Midbrain (tissue), 1 donor: Measurements from ENCODE around the gene RBP5.
A peak's percentile ranks its signal among the peaks of the same experiment; 100 is the strongest.
"Not testable (repeated sequence)": the region's sequence is repeated elsewhere in the genome, so short reads cannot be mapped to it uniquely, and the experiment has no call there.

Experiments used
- DNase-seq: peaks from one replicate; lab custom pipeline; 2025; lab: John Stamatoyannopoulos, UW

The RBP5 gene

DNA sequence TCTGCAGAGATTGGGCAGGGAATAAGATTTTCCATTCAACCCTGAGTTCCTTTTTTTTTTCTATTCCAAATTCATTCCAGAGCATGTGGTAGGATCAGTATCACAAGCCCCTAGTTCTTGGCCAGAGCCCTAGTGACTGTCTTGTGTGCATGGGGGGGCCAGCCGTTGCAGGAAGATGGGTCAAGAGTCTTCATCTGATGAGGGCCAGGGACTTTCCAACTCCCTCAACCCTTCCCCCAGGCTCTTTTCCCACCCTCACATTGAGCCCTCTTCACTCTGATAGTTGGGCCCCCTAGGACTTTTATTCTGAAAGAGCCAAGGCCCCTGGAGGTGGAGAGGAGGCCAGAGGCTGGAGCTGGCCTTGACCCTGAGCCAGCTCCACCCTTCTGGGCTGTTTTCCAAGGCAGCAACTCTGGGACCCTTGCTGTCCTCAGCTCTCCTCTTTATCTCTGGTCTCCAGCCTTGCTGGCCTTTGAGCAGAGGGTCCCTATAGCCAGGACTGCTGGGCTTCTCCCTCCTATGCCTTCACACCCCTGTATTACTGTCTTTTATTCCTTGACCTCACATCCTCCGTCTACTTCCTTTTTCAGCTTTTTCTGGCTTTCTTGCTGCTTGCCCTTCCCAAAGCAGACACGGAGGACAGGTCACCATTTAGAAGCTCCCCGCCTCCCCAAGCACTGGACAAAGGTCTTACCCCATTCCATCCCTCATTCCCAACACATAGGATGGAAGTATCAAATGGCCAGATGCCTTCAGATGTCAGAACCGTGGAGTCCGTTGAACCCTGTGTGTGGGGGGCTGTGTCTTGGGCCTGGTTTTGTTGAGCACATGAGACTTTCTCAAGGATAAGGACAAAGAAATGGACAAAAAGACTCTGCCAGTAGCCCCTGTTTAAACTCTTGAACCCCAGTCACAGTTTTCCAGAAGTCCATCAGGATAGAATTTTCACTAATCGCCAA is 5.6 kb downstream of the RBP5 start:
- no peak for DNase-seq

- DNase-seq = no peak
These were observed 7.4 kb downstream of the RBP5 start for GRCh38 chr12:7121324-7121723.

DNA sequence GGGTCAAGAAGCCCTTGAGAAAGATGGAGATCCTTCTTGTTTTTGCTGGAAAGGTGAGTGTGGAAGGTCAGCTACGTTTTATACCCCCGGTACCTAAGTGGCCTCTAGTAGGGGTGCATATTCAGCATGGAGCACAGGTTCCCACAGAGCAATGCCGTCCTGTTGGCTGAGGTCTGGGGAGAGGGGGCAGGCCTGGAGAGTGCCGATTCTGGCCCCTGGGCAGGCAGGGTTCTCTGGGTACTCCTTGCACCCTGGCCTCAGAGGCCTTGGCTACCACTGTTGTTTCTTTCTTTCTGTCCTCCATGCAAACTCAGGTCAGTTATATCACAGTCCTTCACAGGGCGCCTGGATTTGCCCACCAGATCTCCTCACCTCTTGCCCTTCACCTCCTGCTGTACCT is 8.5 kb downstream of the RBP5 start:
- no peak for DNase-seq

GRCh38 chr12:7118881-7119280 is 9.8 kb downstream of the RBP5 start:
- DNase-seq = no peak

DNA sequence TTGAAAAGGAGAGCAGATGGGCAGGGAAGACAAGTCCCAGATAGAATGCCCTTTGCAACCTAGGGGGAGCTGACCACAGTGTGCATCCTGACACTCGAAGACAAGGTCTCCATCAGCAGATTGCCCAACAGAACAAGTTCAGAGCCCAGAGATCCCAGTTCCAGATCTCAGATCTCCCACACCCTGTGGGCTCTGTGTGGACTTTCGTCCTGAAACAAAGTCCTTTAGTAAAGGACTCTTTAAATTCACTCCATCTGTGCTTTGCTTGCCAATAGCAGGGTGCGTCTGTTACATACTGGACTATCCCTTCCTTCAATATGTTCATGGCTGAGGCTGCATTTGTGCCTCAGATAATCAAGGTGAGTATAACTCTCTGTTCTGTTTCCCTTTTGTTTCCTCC is 11.0 kb downstream of the RBP5 start:
- no peak for DNase-seq

DNA sequence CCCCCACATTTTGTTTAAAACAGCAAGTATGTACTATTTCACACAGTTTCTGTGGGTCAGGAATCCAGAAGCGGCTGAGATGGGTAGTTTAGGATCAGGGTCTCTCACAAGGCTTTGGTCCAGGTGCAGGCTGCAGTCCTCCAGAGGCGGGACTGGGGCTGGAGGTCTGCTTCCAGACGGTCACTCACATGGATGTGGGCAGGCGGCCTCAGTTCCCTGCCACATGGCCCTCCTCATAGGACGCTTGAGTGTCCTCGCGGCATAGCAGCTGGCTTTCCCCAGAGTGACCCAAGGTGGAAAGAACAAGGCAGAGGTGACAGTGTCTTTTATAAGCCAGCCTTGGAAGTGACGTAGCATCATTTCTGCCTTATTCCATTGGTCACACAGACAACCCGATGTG is 11.8 kb downstream of the RBP5 start:
- DNase-seq = no peak

GRCh38 chr12:7116196-7116595 is 12.5 kb downstream of the RBP5 start:
- no peak for DNase-seq

GRCh38 chr12:7114851-7115250 is 13.8 kb downstream of the RBP5 start:
- no peak for DNase-seq

DNA sequence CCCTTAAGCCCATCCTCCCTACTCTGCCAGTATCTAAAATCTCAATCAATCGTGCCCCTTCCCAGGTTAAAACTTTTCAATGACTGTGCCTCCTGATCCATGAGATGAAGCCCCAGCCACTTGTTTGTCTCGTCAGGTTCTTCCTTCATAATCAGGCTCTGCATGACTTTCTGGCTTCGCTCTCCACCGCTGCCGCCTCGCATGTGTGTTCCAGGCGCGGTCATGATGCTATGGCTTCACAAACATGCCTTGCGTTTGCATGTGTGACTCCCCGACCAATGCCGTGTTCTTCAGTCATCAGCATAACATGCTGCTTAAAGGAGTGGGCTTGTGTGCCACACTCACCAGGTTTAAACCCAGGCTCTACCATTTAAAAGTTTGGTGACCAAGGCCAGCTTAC is 14.7 kb downstream of the RBP5 start:
- no peak for DNase-seq

- DNase-seq = peak; percentile 10
These were observed 15.3 kb downstream of the RBP5 start for GRCh38 chr12:7113389-7113871.

DNA sequence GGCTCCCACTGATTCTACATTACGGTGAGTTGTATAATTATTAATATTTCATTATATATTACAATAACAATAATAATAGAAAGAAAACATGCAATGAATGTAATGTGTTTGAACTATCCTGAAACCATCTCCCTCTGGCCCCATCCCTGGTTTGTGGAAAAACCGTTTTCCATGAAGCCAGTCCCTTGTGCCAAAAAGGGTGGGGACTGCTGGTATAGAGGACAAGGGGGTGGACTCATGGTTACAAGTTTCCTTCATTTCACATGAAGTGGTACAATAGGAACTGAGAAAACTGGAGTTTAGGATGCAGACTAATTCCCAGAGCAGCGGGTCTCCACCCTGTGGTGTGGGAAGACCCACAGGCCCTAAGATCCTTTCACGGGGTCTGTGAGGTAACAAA is 16.6 kb downstream of the RBP5 start:
- DNase-seq = no peak

DNA sequence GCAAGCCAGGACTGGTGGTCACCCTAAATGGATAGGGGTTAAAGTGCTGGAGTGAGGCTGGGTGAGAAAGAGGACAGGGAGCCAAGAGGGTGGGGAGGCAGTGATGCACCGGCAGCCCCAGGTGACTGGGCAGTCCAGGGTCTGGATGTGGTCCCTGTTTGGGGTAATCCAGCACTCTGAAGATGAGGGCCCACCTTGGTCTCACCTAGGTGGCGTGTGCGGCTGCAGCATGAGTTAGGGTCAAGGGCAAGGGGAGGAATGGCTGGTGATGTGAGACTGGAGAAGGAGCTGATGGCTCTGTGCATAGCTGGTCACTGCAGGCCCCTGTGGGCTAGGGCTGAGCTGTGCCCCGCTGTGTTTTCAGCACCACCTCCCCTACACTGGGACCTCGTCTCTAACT is 18.0 kb downstream of the RBP5 start:
- no peak for DNase-seq

- DNase-seq = no peak
These were observed 19.1 kb downstream of the RBP5 start for GRCh38 chr12:7109572-7109920.

DNA sequence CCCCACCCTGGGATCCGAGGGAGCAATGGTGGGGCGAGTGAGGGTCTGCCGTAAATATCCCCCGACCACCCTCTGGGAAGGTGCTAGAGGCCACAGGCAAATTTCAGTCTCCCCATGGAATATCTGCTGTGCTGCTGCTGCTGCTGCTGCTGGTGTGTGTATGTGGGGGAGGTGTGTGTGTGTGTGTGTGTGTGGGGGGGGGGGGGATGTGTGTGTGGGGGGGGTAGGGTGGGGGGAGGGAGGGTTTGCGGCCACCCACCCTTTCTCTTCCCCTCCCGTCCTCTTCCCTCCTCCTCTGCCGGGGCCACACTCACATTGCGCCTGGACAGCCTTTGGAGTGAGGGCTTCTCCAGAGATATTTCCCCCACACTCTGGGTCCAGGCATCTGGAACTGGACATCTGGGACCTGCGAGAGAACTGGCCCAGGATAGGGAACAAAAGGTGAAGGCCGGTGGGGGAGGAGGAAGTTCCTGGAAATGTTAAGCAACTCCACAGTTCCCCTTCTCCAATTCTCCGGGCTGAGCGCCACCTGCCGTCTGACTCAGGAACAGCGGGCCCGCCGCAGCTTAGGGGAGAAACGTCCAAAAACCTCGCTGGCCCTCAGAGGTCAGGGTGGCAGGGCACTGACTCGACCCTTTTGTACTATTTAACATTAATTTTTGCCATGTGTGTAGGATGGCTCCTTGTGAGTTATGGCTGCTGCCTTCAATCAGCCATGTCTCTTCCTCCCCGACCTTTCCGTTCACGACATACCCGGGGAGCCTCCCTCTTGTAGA is 19.7 kb downstream of the RBP5 start, which contains the start of gene C1RL:
Gene C1RL (minus strand): TSS at position 419 of the 776 bp plus-strand sequence. CDS start 34 bp downstream, at position 385.
- DNase-seq = peak; percentile 61

- peak; percentile 5 for DNase-seq
These were observed 20.5 kb downstream of the RBP5 start for GRCh38 chr12:7108003-7108795.

DNA sequence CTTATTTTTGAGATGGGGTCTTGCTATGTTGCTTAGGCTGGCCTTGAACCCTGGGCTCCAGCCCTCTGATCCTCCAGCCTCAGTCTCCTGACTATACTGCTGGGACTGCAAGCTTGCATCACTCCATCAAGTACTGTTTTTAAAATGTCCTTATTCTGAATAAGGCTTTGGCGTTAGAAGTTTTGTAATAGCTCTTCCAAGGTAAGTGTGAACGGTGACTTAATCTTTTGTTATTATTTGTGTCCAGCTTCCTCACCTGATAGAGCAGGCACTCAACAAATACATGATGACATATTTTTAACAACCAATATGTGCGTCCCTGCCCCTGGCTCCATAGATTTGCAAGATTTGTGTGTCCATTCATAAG is 21.1 kb downstream of the RBP5 start:
- DNase-seq = no peak

- DNase-seq = not testable (repeated sequence)
These were observed 21.5 kb downstream of the RBP5 start for GRCh38 chr12:7107181-7107580.

GRCh38 chr12:7106082-7106481 is 22.6 kb downstream of the RBP5 start:
- no peak for DNase-seq

DNA sequence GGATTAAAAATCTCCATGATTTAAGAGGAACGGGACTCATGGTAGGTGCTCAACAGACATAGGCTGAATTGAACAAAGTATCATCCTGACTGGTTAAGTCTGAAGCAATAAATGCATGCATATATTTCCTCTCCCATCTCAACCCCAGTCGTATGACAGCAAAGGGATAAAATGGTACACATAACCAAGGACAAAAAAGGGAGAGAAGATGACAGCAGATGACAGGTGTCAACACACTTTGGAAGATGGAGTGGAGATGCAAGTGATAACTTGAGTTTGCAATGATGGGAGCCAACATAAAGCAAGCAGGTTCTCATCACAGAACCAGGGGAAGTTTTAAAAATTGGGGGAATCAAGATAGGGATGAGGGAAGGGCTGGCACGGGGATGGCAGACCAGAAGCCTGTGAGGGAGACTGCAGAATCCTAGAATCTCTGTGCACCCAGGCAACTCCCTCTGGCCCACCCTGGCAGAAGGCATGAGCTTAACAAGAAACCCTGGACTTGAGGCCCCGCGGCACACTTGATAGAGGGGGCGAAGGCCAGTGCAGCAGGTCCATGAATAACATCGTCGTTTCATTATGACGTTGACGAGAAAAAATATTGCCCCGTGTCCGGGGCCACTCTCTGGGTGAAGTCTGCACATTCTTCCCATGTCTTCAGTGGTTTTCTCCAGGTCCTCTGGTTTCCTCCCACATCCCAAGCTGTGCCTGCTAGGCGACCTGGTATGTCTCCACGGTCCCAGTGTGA is 24.7 kb downstream of the RBP5 start:
- DNase-seq = no peak

DNA sequence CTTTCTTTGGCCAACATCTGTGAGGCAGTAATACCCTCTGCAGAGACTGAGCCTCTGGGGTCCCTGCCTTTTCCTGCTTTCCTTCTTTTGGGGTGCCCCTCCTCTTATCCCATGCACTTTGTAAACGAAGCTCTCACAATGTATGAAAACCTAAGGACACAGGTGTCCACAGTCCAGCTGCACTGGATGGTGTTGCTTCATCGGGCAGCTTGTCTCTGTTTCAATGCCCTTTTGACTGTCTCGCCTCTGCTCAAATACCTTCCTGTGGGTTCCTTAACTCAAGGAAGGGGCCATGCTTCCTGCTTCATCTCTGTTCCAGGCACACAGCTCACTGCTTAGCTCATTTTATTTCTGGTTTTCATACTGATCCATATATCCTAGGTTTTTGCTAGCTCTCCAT is 26.1 kb downstream of the RBP5 start:
- DNase-seq = no peak

DNA sequence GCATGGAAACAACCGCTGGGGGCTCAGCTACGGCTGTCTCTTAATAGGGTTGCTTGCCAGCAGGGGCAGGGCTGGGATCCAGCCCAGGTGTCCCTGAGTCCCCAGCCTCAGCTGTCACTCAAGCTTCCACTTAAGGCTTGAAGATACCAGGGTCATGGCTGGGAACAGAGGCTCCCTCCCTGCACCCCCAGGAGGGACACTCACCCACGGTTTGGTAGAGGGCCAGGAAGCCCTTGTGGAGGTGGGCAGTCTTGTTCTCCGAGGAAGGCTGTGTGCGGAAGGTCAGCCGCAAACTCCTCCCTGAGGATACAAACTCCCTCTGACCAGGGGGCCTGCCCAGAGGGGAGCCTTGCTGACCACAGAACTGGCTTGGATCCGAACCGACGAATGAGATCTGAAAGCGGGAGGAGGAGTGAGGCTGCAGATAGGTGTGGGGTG is 27.0 kb downstream of the RBP5 start:
- DNase-seq = no peak
